Raji (cell line): ENCODE measurements around the gene PALM3.

Experiments used
- POLR2A ChIP-seq: IDR thresholded peaks from 2 replicates; pipeline ENCODE4 v1.6.1; 2011; ENCODE audit warnings: low read depth, low read length, control low read depth; ENCODE audit not compliant: insufficient read depth

PALM3 gene

DNA sequence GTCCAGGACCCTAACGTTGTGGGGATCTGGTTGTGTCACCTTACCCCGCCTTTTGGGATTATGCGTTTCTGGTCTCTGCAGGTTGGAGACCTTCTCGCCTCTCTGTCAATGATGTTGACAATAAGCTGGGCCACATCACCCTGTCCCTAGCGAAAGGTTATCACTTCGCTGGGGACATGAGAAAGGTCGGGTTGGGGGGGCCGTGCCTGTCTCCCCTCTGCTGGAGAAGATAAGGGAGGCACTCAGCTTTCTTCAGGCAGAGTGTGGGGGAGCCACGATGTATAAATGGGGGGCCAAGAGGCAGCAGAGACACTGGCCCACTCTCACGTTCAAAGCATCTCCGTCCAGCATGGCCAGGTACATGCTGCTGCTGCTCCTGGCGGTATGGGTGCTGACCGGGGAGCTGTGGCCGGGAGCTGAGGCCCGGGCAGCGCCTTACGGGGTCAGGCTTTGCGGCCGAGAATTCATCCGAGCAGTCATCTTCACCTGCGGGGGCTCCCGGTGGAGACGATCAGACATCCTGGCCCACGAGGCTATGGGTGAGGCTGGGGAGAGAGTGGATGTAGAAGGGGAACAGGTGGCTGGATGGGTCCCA is 33.9 kb downstream of the PALM3 start, which contains the start of gene RLN3:
RLN3 (plus strand) TSS at position 293 of the 595 bp plus-strand sequence; CDS start at position 350, 57 bp downstream.
- no peak for TF ChIP-seq POLR2A

DNA sequence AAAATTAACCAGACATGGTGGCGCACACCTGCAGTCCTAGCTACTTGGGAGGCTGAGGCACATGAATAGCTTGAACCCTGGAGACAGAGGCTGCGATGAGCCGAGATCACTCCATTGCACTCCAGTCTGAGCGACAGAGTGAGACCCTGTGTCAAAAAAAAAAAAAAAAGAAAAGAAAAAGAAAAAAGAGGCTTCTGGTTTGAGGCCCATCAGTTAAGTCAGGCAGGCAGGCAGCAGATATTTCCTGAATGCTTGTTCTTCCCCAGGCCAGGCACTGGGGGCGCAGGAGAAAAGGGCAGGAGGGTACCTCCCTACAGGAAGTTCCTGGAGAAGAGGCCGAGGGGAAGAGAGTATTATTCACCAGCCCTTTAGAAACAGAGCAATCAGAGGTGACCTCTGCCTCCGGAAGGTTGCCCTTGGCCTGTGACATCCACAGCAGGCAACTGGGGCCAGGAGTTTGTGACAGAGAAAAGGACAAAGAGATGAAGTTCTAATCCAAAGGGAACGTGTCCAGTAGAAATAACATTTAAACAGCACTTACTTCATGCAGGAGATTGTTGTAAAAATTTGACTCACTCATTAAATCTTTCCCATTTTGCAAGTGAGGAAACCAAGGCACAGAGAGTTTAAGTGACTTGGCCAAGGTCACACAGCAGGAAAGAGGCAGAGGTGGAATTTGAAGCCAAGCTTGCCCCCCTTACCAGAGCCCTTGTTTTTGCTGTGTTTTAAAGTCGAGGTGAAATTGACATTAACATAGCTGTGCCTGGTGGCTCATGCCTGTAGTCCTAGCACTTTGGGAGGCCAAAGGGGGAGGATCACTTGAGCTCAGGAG is 38.3 kb downstream of the PALM3 start:
- no peak for TF ChIP-seq POLR2A

DNA sequence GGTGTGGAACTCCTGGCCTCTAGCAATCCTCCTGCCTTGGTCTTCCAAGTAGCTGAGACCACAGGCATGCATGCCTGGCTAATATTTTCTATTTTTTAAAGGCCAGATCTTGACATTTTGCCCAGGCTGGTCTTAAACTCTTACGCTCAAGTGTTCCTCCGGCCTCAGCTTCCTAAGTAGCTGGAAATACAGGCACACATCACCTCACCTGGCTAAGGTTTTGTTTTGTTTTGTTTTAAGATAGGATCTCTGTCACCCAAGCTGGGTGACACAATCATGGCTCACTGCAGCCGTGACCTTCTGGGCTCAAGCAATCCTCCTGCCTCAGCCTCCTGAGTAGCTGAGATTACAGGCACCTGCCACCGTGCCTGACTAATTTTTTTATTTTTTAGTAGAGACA is 39.4 kb downstream of the PALM3 start:
- no peak for TF ChIP-seq POLR2A

DNA sequence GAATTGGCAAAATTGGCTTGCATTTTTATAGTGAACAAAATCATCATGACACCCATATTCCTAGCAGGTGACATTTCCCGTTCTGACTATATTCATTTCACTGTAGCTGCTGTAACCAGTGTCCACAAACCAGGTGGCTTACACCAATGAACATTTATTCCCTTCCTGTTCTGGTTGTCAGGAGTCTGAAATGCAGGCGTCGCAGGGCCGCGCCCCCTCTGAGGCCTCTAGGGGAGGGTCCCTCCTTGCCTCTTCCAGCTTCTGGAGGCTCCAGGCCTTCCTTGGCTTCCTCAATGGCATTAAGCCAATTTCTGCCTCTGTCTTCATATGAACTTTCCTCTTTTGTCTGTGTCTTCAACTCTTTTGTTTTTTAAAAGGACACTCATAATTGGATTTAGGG is 40.4 kb downstream of the PALM3 start:
- TF ChIP-seq POLR2A: no peak

DNA sequence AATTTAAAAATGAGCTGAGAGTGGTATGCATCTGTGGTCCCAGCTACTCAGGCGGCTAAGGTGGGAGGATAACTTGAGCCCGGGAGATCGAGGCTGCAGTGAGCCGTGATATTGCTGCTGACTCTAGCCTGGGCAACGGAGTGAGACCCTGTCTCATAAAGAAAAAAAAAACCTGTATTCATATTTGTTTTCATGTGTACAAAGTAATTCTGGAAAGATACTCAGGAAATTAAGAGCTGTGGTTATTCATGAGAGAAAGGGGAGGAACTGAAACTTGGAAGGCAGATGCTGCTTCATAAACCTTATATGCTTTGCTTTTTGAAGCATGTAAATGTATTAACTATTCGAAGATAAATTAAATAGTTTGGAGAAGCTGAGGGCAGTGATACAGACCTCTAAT is 42.8 kb downstream of the PALM3 start:
- TF ChIP-seq POLR2A: no peak

DNA sequence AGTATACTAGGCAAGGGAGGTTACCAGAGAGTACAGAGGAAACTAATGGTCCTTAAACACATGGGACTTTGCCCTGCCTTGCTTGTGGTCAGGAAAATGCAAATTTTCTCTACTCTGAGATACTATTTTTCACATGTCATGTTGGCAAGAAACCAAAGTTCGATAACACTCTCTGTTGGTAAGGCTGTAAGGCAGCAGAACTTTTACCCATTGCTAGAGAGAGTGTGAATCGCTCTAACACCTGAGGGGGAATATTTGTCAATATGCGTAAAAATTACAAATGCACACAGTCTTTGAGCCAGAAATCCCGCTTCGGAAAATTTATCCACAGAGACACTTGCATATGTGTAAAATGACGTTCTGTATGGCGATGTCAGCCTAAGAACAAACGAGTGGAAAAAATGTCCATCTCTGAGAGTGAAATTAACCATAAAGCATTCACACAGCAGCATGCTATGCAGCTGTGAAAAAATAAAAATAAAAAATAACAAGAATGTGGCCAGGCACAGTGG is 46.3 kb downstream of the PALM3 start:
- TF ChIP-seq POLR2A: no peak

DNA sequence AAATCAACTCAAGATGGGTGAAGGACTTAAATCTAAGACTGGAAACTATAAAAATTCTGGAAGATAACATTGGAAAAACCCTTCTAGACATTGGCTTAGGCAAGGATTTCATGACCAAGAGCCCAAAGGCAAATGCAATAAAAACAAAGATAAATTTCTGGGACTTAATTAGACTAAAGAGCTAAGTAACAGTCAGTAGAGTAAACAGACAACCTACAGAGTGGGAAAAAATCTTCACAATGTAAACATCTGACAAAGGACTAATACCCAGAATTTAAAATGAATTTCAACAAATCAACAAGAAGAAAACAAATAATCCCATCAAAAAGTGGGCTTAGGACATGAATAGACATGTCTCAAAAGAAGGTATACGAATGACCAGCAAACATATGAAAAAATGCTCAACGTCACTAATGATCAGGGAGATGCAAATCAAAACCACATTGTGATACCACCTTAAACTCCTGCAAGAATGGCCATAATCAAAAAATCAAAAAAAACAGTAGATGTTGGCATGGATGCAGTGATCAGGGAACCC is 49.4 kb downstream of the PALM3 start:
- TF ChIP-seq POLR2A: no peak

DNA sequence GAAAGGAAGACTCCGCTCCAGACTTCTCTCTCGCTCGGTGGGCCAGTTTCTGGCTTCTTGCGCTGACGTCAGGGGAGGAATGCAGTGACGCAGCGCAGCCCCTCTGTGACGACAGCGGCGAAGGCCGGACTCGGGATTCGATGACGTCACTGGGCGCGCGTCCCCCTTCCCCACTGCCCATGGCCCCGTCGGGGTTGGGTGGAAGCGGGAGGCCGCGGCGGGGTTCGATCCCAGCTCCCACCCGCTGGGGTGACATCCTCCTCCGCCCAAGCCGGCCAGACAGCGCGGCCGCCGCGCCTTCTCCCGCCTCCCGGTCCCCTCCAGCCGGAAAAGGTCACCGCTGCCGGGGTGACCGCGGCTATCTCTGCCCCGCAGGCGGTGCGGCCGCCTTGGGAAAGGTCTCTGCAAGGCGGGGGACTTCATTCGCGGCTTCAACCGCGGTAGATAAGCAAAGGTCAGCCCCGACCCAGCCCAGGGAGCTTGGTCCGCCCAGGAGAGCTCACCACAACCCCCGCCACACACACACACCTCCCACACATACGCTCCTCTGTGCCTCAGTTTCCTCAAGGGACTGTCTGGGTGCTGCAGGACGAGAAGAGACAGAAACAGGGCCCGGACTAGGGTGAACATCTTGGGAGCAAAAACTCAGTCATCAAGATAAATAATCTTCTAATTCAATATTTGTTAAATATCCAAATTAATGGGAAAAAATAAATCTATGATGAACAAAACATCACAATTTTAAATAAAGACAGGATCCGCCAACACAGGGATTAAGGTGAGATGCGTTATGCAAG is 54.9 kb downstream of the PALM3 start:
- TF ChIP-seq POLR2A: peak; percentile 53

DNA sequence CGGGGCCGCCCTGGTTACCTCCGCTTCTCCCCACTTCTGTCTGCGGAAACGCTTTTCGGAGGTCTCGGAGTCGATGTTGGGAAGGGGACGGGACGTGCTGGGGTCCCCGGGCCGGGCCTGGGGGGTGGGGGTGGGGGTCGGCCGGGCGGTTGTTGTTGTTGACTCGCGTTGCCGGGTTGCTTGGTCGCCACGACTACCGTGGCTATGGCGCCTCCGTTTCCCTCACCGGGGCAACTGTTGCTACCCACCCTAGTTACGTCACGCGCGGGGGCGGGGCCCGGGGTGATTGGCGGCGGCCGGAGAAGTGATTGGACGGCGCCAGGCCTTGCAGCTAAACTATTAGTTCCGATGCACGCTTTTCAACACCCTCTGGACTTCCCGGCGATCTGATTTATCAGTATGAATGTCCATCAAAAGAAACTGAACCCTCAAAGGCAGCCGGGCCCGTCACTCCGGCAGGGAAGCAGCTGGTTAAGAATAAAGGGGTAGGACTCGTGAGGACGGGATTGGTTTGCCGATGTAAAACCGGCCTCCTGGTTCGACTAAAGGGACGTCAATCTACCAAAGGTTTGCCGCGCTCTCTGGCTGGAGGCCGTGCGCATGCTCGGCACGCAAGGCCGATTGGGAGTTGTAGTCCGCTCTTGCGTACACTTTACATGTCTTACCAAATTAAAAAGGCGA is 55.7 kb downstream of the PALM3 start, which contains the start of gene RFX1:
RFX1 (minus strand) TSS at position 236 of the 681 bp plus-strand sequence. CDS start 12,477 bp downstream, outside the sequence.
- peak; percentile 43 for TF ChIP-seq POLR2A

DNA sequence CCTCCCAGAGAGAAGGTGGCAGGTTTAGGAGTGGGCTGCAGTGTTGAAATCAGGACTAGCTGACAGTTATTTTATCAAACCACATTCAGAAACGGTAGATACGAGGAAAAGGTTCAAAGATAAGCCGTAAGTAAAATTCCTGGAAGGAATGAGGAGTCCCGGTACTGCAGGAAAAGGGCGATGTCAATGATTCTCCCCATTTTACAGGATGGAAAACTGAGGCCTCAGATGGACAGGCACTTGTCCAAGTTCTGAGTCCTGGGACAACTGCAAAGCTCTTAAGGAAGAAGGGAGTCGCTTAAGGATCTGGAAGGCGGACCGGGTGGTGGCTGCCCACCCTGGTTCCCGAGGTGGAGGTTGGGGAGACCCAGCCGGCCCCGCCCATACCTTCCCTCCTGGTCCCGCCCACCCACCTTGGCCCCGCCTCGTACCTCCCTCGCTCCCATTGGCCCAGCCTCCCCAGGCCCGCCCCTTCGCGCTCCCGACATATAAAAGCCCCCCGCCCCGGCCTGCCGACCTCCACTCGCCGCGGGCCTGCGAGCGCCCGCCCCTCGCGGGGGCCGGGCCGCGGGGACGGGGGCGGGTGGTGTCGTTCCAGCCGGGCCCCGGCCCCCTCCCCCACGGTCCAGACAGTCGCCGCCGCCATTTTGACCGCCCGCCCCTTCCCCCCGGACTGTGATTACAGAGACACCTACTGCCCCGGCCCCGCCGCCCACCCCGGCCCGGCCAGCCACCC is 56.4 kb downstream of the PALM3 start:
- peak; percentile 43 for TF ChIP-seq POLR2A

DNA sequence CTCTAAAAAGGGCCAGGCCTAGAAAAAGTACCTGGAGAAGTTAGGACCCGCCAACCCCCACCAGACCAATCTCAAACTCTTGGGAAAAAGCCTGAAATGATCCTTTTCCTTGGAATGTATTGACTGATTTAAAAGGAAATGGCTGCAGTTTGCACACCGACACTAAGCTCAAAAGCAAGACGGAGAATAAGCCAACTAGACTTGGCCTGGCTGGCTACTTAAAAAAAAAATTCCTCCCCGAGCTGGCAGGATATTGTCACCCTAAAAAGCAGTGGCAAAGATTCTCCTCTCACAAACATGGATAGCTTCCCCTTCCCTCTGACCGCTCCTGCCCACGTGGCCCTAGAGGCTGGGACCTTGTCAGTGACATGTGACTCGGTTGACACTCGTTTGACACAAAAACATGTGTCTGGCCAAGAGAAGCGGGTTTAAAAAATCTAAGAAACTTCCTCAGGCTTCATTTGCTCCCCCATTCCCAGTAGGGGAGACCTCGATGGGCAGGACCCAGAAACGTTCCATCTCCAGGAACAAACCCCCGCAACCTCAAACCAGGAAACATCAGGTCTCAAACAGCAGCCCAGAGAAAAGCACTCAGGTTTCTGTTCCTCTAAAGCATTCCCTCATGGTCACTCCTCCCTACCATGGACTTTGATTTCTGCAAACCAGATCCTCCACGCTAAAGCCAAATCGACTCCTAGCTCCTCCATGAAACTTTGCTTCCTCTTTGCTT is 57.1 kb downstream of the PALM3 start:
- TF ChIP-seq POLR2A: no peak
